A673 (cell line): Measurements from ENCODE around the gene BRPF3. TPM values are rescaled to one million over a fixed set of nuclear protein-coding genes. Genes with fewer than 3 reads are reported as not detected.

Experiments
- BruUV-seq: library from RNA; stranded (reverse); fragments of 400-500 nt; replicated peaks from 2 replicates; lab custom pipeline; 2021; lab: Mats Ljungman, UMichigan
- CTCF ChIA-PET: fragments of 300-600 bp; sonication (Branson Sonifier 250); formaldehyde crosslinking; loops from one replicate; lab custom pipeline; 2022; ENCODE audit warnings: antibody characterized with exemption; lab: Charles Lee
- POLR2A ChIA-PET: fragments of 300-600 bp; sonication (Branson Sonifier 250); formaldehyde crosslinking; loops from one replicate; lab custom pipeline; 2022; ENCODE audit warnings: antibody characterized with exemption; ENCODE audit not compliant: low non-redundant PET; lab: Charles Lee
- DNase-seq: peaks from one replicate; pipeline ENCODE4 v3.0.0-alpha.2; 2015; ENCODE audit warnings: low spot score
- H3K27ac ChIP-seq: fragments of 200-600 bp; sonication (generic); 2 replicates; pipeline ENCODE4 v1.5.1; 2016; ENCODE audit warnings: mixed run types, low read depth, mild to moderate bottlenecking, mixed read lengths, antibody characterized with exemption, low read length; ENCODE audit not compliant: poor library complexity, severe bottlenecking
- H3K27me3 ChIP-seq: fragments of 200-600 bp; sonication (generic); replicated peaks from 2 replicates; pipeline ENCODE4 v1.6.1; 2017; ENCODE audit warnings: mixed run types, low read depth, mild to moderate bottlenecking, mixed read lengths, antibody characterized with exemption, low read length; ENCODE audit not compliant: insufficient read depth, poor library complexity
- H3K36me3 ChIP-seq: fragments of 200-600 bp; sonication (generic); 2 replicates; pipeline ENCODE4 v1.6.1; 2016; ENCODE audit warnings: mixed run types, mild to moderate bottlenecking, mixed read lengths, antibody characterized with exemption, low read length; ENCODE audit not compliant: insufficient read depth, poor library complexity, severe bottlenecking
- H3K4me1 ChIP-seq: fragments of 200-600 bp; sonication (generic); 2 replicates; pipeline ENCODE4 v1.6.1; 2017; ENCODE audit warnings: mixed run types, mild to moderate bottlenecking, mixed read lengths, antibody characterized with exemption, low read length; ENCODE audit not compliant: insufficient read depth, poor library complexity, severe bottlenecking
- H3K4me3 ChIP-seq: fragments of 200-600 bp; sonication (generic); 2 replicates; pipeline ENCODE4 v1.5.1; 2016; ENCODE audit warnings: low read depth, mixed run types, mild to moderate bottlenecking, mixed read lengths, low read length; ENCODE audit not compliant: poor library complexity, severe bottlenecking
- H3K9me3 ChIP-seq: fragments of 200-600 bp; sonication (generic); 2 replicates; pipeline ENCODE4 v1.6.1; 2016; ENCODE audit warnings: mixed run types, low read depth, mild to moderate bottlenecking, mixed read lengths, antibody characterized with exemption, low read length; ENCODE audit not compliant: poor library complexity, severe bottlenecking
- EZH2 ChIP-seq: fragments of 200-600 bp; sonication (generic); IDR thresholded peaks from 2 replicates; pipeline ENCODE4 v1.6.1; 2017; ENCODE audit warnings: borderline replicate concordance, low read depth, mild to moderate bottlenecking, mixed read lengths, antibody characterized with exemption, low read length; ENCODE audit not compliant: poor library complexity, severe bottlenecking
- intact Hi-C: fragments of 100-400 bp; cut with micrococcal nuclease; formaldehyde crosslinking; loops from one replicate; pipeline ENCODE4 v1.10.0; 2022; ENCODE audit not compliant: unreplicated experiment
- total RNA-seq: library from RNA; stranded (reverse); gene quantifications from 2 replicates; pipeline ENCODE4 v1.2.3, GENCODE V29; 2021
- TF ChIP-seq, protein P1 (sequence below): fragments of 300-800, 200-600 bp; sonication (generic); conservative IDR thresholded peaks from 2 replicates; pipeline ENCODE4 v1.5.1; 2017; ENCODE audit warnings: low read depth, mild to moderate bottlenecking, antibody characterized with exemption, low read length, moderate library complexity, mixed read lengths

The BRPF3 gene
- total RNA-seq, 1 experiment from 2014 or later, result 39.3 TPM

DNA sequence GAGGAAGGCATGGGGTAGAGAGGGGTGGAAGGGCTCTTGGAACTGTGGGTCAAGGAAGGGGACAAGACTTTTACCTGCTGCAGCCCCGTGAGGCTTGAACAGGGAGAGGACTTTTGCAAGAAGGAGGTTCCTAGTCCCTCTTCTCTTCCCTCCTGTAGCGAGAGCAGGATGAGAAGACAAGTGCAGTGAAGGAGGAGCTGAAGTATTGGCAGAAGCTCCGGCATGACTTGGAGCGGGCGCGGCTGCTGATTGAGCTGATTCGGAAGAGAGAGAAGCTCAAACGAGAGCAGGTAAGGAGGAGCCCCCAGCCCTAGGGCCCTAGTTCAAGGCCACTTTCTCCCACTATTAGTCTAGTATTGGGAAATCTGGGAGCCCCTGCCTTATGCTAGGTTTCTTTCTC, 10.6 kb downstream of the BRPF3 start:
- no peaks in the 10 kb centered on the region for H3K9me3 ChIP-seq
- H3K27ac ChIP-seq, result no peak overlapping the region
- H3K4me1 ChIP-seq, result no peaks in the 10 kb centered on the region
- H3K27me3 ChIP-seq, result no peaks in the 10 kb centered on the region
- ChIA-PET POLR2A (no interaction called here), CTCF (no interaction called here)
- H3K4me3 ChIP-seq, result no peak overlapping the region
- intact Hi-C loops, result no loop called here
- no TSS peak for BruUV-seq
- TF ChIP-seq EZH2, result no peak
- TF ChIP-seq, protein P1, sequence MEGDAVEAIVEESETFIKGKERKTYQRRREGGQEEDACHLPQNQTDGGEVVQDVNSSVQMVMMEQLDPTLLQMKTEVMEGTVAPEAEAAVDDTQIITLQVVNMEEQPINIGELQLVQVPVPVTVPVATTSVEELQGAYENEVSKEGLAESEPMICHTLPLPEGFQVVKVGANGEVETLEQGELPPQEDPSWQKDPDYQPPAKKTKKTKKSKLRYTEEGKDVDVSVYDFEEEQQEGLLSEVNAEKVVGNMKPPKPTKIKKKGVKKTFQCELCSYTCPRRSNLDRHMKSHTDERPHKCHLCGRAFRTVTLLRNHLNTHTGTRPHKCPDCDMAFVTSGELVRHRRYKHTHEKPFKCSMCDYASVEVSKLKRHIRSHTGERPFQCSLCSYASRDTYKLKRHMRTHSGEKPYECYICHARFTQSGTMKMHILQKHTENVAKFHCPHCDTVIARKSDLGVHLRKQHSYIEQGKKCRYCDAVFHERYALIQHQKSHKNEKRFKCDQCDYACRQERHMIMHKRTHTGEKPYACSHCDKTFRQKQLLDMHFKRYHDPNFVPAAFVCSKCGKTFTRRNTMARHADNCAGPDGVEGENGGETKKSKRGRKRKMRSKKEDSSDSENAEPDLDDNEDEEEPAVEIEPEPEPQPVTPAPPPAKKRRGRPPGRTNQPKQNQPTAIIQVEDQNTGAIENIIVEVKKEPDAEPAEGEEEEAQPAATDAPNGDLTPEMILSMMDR, result no peak
- H3K36me3 ChIP-seq, result peaks cover 69% of the 10 kb centered on the region
- DNase-seq, result no peak

DNA sequence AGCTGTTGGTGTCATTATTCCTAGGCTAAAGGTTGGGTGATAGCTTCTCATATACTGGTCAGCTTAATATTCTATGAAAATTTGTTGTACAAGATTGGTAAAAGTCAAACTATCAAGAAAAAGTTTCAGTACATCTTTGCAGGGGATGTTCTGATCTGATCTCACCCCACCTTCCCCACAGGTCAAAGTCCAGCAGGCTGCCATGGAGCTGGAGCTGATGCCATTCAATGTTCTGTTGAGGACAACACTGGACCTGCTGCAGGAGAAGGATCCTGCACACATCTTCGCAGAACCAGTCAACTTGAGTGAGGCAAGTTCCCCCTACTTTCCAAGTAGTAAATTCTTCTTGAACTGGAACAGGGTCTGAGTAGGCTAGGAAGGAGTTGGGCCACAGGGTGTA, 13.1 kb downstream of the BRPF3 start:
- H3K4me3 ChIP-seq, result no peak overlapping the region
- no peaks in the 10 kb centered on the region for H3K9me3 ChIP-seq
- no peak for DNase-seq
- BruUV-seq, result no TSS peak
- H3K27me3 ChIP-seq, result no peaks in the 10 kb centered on the region
- ChIA-PET CTCF (no interaction called here), POLR2A (no interaction called here)
- peaks cover 71% of the 10 kb centered on the region for H3K36me3 ChIP-seq
- no peaks in the 10 kb centered on the region for H3K4me1 ChIP-seq
- H3K27ac ChIP-seq, result no peak overlapping the region
- TF ChIP-seq, protein P1, result no peak
- TF ChIP-seq EZH2, result no peak
- intact Hi-C loops, result no loop called here

DNA sequence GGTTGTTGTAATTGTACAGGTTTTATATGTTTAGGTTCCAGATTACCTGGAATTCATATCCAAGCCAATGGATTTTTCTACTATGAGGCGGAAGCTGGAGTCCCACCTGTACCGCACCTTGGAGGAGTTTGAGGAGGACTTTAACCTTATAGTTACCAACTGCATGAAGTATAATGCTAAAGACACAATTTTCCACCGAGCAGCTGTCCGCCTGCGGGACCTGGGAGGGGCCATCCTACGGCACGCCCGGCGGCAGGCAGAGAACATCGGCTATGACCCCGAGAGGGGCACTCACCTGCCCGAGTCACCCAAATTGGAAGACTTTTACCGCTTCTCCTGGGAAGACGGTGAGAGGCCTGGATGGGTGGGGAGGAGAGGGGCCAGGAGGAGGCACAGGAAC, 13.6 kb downstream of the BRPF3 start:
- intact Hi-C loops, result no loop called here
- ChIA-PET CTCF (no interaction called here), POLR2A (no interaction called here)
- Histone ChIP-seq H3K36me3 (peaks cover 73% of the 10 kb centered on the region), H3K27me3 (no peaks in the 10 kb centered on the region), H3K27ac (no peak overlapping the region), H3K4me3 (no peak overlapping the region), H3K4me1 (no peaks in the 10 kb centered on the region), H3K9me3 (no peaks in the 10 kb centered on the region)
- no TSS peak for BruUV-seq
- no peak for DNase-seq
- TF ChIP-seq, protein P1, result no peak
- TF ChIP-seq EZH2, result no peak
